GM19238 (cell line): Measurements from ENCODE around the gene LIF.

Source experiments
- DNase-seq: peaks from one replicate; pipeline ENCODE4 v3.0.0; 2011; ENCODE audit warnings: low spot score; ENCODE audit not compliant: insufficient read length

LIF gene

GRCh38 chr22:30245985-30246813, at the start of gene LIF:
Gene LIF, minus strand, starts transcription at chr22:30246759. Its CDS starts 64 bp downstream, at chr22:30246695.
- no peak for DNase-seq

GRCh38 chr22:30296324-30296723, 49.8 kb upstream of the LIF start:
- no peak for DNase-seq

GRCh38 chr22:30295576-30295975, 49.0 kb upstream of the LIF start:
- no peak for DNase-seq

GRCh38 chr22:30294830-30295229, 48.3 kb upstream of the LIF start:
- DNase-seq, result no peak

- DNase-seq, result no peak
Observed at GRCh38 chr22:30294066-30294465, 47.5 kb upstream of the LIF start.

- no peak for DNase-seq
Observed at GRCh38 chr22:30293026-30293425, 46.5 kb upstream of the LIF start.

GRCh38 chr22:30292069-30292970, 45.8 kb upstream of the LIF start:
- DNase-seq, result no peak

GRCh38 chr22:30291058-30291892, 44.7 kb upstream of the LIF start:
- no peak for DNase-seq

GRCh38 chr22:30290342-30291057, 43.9 kb upstream of the LIF start:
- DNase-seq, result peak; percentile 49

GRCh38 chr22:30289980-30290313, 43.4 kb upstream of the LIF start:
- no peak for DNase-seq

GRCh38 chr22:30289141-30289979, 42.8 kb upstream of the LIF start, which contains the start of gene CASTOR1:
Gene CASTOR1, minus strand, starts transcription at chr22:30289505. Its CDS starts 8 bp downstream, at chr22:30289497.
- DNase-seq, result peak; percentile 90

- DNase-seq, result no peak
Observed at GRCh38 chr22:30288419-30289140, 42.0 kb upstream of the LIF start.

- DNase-seq, result peak; percentile 72
Observed at GRCh38 chr22:30287648-30288418, 41.3 kb upstream of the LIF start.

- DNase-seq, result peak; percentile 76
Observed at GRCh38 chr22:30286813-30287647, 40.5 kb upstream of the LIF start.

GRCh38 chr22:30286331-30286730, 39.8 kb upstream of the LIF start:
- DNase-seq, result no peak

- DNase-seq, result no peak
Observed at GRCh38 chr22:30285846-30286200, 39.3 kb upstream of the LIF start.

- DNase-seq, result no peak
Observed at GRCh38 chr22:30285176-30285845, 38.8 kb upstream of the LIF start.
